Caco-2 (cell line): ENCODE results near the gene ERCC1. TPM values are rescaled to one million over a fixed set of nuclear protein-coding genes. Genes with fewer than 3 reads are reported as not detected.

Source experiments
- BruUV-seq: library from RNA; stranded (reverse); fragments of 400-500 nt; replicated peaks from 2 replicates; lab custom pipeline; 2021; lab: Mats Ljungman, UMichigan
- CTCF ChIA-PET: fragments of 300-600 bp; sonication (Branson Sonifier 250); formaldehyde crosslinking; loops from one replicate; lab custom pipeline; 2022; ENCODE audit warnings: antibody characterized with exemption; lab: Charles Lee
- POLR2A ChIA-PET: fragments of 300-600 bp; sonication (Branson Sonifier 250); formaldehyde crosslinking; loops from one replicate; lab custom pipeline; 2022; ENCODE audit warnings: antibody characterized with exemption; lab: Charles Lee
- DNase-seq, 2 experiments: peaks; one replicate each; pipeline versions ENCODE4 v3.0.0 to v3.0.0-alpha.2; 2020 to 2022
- H3K27me3 ChIP-seq: replicated peaks from 2 replicates; pipeline ENCODE4 v1.6.0; 2011; ENCODE audit warnings: low read length; ENCODE audit not compliant: control insufficient read depth, insufficient read depth
- H3K36me3 ChIP-seq: 2 replicates; pipeline ENCODE4 v1.5.1; 2011; ENCODE audit warnings: low read length; ENCODE audit not compliant: control insufficient read depth, insufficient read depth
- H3K4me1 ChIP-seq: fragments of 250-450 bp; sonication (Bioruptor Pico); 2 replicates; pipeline ENCODE4 v1.5.1; 2020; ENCODE audit warnings: mild to moderate bottlenecking
- H3K4me3 ChIP-seq: 2 replicates; pipeline ENCODE4 v1.5.1; 2011; ENCODE audit warnings: low read depth, mild to moderate bottlenecking, control low read depth, low read length
- H3K9me3 ChIP-seq: fragments of 250-450 bp; sonication (Bioruptor Pico); 2 replicates; pipeline ENCODE4 v1.5.1; 2020; ENCODE audit warnings: mild to moderate bottlenecking, moderate library complexity
- H3K27ac Mint-ChIP-seq: one replicate; pipeline ENCODE4 v1.8.0; 2022; ENCODE audit warnings: mixed read lengths; ENCODE audit not compliant: unreplicated experiment
- H3K27me3 Mint-ChIP-seq: one replicate; pipeline ENCODE4 v1.8.0; 2022; ENCODE audit warnings: mixed read lengths; ENCODE audit not compliant: insufficient read depth, unreplicated experiment
- H3K36me3 Mint-ChIP-seq: one replicate; pipeline ENCODE4 v1.8.0; 2022; ENCODE audit warnings: mild to moderate bottlenecking, mixed read lengths; ENCODE audit not compliant: insufficient read depth, unreplicated experiment
- H3K4me1 Mint-ChIP-seq: one replicate; pipeline ENCODE4 v1.8.0; 2022; ENCODE audit warnings: low read depth, mixed read lengths; ENCODE audit not compliant: unreplicated experiment
- H3K4me3 Mint-ChIP-seq: one replicate; pipeline ENCODE4 v1.8.0; 2022; ENCODE audit warnings: mild to moderate bottlenecking, moderate library complexity, mixed read lengths; ENCODE audit not compliant: unreplicated experiment
- H3K9me3 Mint-ChIP-seq: one replicate; pipeline ENCODE4 v1.8.0; 2022; ENCODE audit warnings: mixed read lengths; ENCODE audit not compliant: unreplicated experiment
- intact Hi-C: fragments of 100-400 bp; cut with micrococcal nuclease; formaldehyde crosslinking; loops from one replicate; pipeline ENCODE4 v1.10.0; 2022; ENCODE audit not compliant: unreplicated experiment
- total RNA-seq: library from RNA; stranded (reverse); gene quantifications from 2 replicates; pipeline ENCODE4 v1.2.3, GENCODE V29; 2022
- TF ChIP-seq, protein P1 (sequence below), 2 experiments: fragments of 200-600 bp in 1 of 2; IDR thresholded peaks; 1 replicate in 1 of 2; 2 replicates in 1 of 2; pipeline versions ENCODE4 v1.5.1 to v1.8.0; 2011 to 2022; ENCODE audit warnings: antibody characterized with exemption in 1 of 2, control low read depth in 1 of 2, inconsistent platforms in 1 of 2, low read depth in 1 of 2, low read length in 1 of 2, mild to moderate bottlenecking in 1 of 2, moderate library complexity in 1 of 2; ENCODE audit not compliant: insufficient read depth in 1 of 2, severe bottlenecking in 1 of 2, unreplicated experiment in 1 of 2

ERCC1 gene
- total RNA-seq, 1 experiment from 2014 or later, result 51.0 TPM

DNA sequence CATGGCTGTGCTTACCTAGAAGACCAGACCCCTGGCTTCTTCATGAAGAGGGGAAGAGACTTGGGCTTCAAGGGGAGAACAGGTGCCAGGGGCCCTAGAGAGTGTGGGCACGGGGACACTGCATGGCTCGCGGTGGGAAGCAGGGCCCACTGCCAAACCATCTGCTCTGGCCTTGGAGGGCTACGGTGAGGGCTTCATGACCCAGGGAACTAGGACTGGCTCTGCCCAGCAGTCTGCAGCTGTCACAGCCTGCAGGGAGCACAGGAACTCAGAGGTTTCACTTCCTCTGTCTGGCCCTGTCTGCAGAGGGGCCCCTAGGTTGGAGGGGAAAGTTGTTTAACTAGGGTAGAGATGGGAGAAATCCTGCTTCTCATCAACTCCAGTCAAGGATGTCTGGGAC lies 4.3 kb downstream of the ERCC1 start:
- H3K27ac Mint-ChIP-seq, result no peak overlapping the region
- no peak overlapping the region for H3K4me3 Mint-ChIP-seq
- peaks cover 57% of the 10 kb centered on the region for H3K36me3 Mint-ChIP-seq
- intact Hi-C loops, result no loop called here
- H3K9me3 Mint-ChIP-seq, result no peaks in the 10 kb centered on the region
- ChIA-PET CTCF (no interaction called here), POLR2A (no interaction called here)
- DNase-seq, result no peak
- H3K27me3 Mint-ChIP-seq, result no peaks in the 10 kb centered on the region
- peaks cover 20% of the 10 kb centered on the region for H3K4me1 Mint-ChIP-seq
- H3K4me1 ChIP-seq, result peaks cover 8% of the 10 kb centered on the region; the same call in 1 of the 2 replicates
- H3K36me3 ChIP-seq, result peaks cover 2% of the 10 kb centered on the region
- TF ChIP-seq, protein P1, sequence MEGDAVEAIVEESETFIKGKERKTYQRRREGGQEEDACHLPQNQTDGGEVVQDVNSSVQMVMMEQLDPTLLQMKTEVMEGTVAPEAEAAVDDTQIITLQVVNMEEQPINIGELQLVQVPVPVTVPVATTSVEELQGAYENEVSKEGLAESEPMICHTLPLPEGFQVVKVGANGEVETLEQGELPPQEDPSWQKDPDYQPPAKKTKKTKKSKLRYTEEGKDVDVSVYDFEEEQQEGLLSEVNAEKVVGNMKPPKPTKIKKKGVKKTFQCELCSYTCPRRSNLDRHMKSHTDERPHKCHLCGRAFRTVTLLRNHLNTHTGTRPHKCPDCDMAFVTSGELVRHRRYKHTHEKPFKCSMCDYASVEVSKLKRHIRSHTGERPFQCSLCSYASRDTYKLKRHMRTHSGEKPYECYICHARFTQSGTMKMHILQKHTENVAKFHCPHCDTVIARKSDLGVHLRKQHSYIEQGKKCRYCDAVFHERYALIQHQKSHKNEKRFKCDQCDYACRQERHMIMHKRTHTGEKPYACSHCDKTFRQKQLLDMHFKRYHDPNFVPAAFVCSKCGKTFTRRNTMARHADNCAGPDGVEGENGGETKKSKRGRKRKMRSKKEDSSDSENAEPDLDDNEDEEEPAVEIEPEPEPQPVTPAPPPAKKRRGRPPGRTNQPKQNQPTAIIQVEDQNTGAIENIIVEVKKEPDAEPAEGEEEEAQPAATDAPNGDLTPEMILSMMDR (IDR thresholded peaks at IDR 0.05; ENCODE audit: insufficient read depth in 1 of 2, low read depth in 1 of 2, low read length in 1 of 2, severe bottlenecking in 1 of 2, unreplicated experiment in 1 of 2), result no peak
- H3K4me3 ChIP-seq, result no peak overlapping the region
- H3K9me3 ChIP-seq, result no peaks in the 10 kb centered on the region
- no peaks in the 10 kb centered on the region for H3K27me3 ChIP-seq
- no TSS peak for BruUV-seq

DNA sequence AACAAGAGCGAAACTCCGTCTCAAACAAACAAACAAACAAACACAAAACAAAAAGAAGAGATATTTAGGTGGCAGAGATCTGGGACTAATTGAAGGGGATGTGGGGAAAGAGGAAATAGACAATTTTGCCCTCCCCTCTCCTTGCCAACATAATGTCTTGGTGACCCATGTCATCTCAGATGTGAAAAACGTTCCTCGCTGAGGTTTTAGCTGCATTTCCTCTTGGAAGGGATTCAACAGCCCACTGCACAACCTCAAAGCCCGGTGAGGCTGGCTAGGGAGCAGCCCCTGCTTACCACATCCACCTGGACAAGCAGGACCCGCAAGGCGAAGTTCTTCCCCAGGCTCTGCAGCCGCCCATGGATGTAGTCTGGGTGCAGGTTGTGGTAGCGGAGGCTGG lies 4.9 kb downstream of the ERCC1 start:
- Mint-ChIP-seq H3K36me3 (peaks cover 54% of the 10 kb centered on the region), H3K4me3 (no peak overlapping the region), H3K27ac (no peak overlapping the region), H3K27me3 (no peaks in the 10 kb centered on the region), H3K4me1 (peaks cover 20% of the 10 kb centered on the region), H3K9me3 (no peaks in the 10 kb centered on the region)
- Histone ChIP-seq H3K36me3 (peaks cover 2% of the 10 kb centered on the region), H3K9me3 (no peaks in the 10 kb centered on the region), H3K27me3 (no peaks in the 10 kb centered on the region), H3K4me1 (peaks cover 8% of the 10 kb centered on the region; the same call in 1 of the 2 replicates), H3K4me3 (no peak overlapping the region)
- ChIA-PET CTCF (no interaction called here), POLR2A (no interaction called here)
- TF ChIP-seq, protein P1 (IDR thresholded peaks at IDR 0.05; ENCODE audit: insufficient read depth in 1 of 2, low read depth in 1 of 2, low read length in 1 of 2, severe bottlenecking in 1 of 2, unreplicated experiment in 1 of 2), result no peak
- intact Hi-C loops, result no loop called here
- no TSS peak for BruUV-seq
- no peak for DNase-seq

DNA sequence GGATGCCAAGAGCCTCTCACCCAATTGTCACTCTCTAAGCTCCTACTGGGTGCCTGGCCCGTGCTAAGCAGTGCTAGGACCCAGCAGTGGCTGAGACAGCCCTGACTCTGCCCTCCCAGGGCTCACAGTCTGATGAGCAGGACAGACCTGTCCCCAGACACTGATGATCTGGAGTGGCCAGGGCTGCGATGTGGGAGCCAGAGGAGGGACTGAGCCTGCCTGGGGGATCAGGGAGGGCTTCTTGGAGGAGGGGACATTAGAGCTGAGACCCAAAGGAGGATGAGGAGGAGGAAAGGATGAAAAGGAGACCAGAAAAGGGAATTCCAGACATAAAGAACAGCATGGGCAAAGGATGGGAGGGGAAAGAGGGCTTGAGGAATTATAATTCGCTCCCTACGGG lies 6.6 kb downstream of the ERCC1 start:
- BruUV-seq, result no TSS peak
- no peak overlapping the region for H3K27ac Mint-ChIP-seq

More for the DNA sequence above, 6.6 kb downstream of the ERCC1 start:
- Mint-ChIP-seq H3K4me3 (no peak overlapping the region), H3K27me3 (no peaks in the 10 kb centered on the region), H3K9me3 (no peaks in the 10 kb centered on the region), H3K36me3 (peaks cover 50% of the 10 kb centered on the region), H3K4me1 (peaks cover 10% of the 10 kb centered on the region)
- intact Hi-C loops, result no loop called here
- no peaks in the 10 kb centered on the region for H3K9me3 ChIP-seq
- no peaks in the 10 kb centered on the region for H3K27me3 ChIP-seq
- POLR2A ChIA-PET, result no interaction called here
- peaks cover 2% of the 10 kb centered on the region for H3K36me3 ChIP-seq
- H3K4me1 ChIP-seq, result no peaks in the 10 kb centered on the region
- H3K4me3 ChIP-seq, result no peak overlapping the region
- DNase-seq, result no peak
- CTCF ChIA-PET, result no interaction called here
- TF ChIP-seq, protein P1 (IDR thresholded peaks at IDR 0.05; ENCODE audit: insufficient read depth in 1 of 2, low read depth in 1 of 2, low read length in 1 of 2, severe bottlenecking in 1 of 2, unreplicated experiment in 1 of 2), result no peak
